K562 (cell line): ENCODE measurements around the gene CLDN25. TPM values are rescaled to one million over a fixed set of nuclear protein-coding genes. Genes with fewer than 3 reads are reported as not detected.

Experiments
- ATAC-seq: fragments of 200-7000 bp; cut with Tn5 transposase; 3 replicates; pipeline ENCODE4 v1.9.1; 2020; ENCODE audit warnings: moderate library complexity
- BruUV-seq: library from RNA; stranded (reverse); fragments of 400-500 nt; replicated peaks from 2 replicates; lab custom pipeline; 2021; lab: Mats Ljungman, UMichigan
- CTCF ChIA-PET: fragments of 300-600 bp; formaldehyde crosslinking; extraction: SDS; loops from one replicate; lab custom pipeline; 2021; ENCODE audit warnings: low intra/inter-chr PET ratio; lab: Yijun Ruan, JAX
- POLR2A ChIA-PET: fragments of 300-600, 350-650 bp; sonication (Branson Sonifier 250); formaldehyde crosslinking; extraction: SDS; loops from one replicate; lab custom pipeline; 2021; ENCODE audit warnings: antibody characterized with exemption, inconsistent platforms; lab: Yijun Ruan, JAX
- DNase-seq, 4 experiments: peaks; one replicate each; pipeline versions ENCODE4 v3.0.0 to v3.0.0-alpha.2; 2011 to 2018; ENCODE audit warnings: low spot score in 3 of 4, mixed read lengths in 3 of 4; ENCODE audit errors: extremely low read depth in 1 of 4
- FAIRE-seq: peaks from 2 replicates; lab custom pipeline; 2011; peaks lifted over from hg19 to GRCh38; lab: Jason Lieb, UNC
- H2AFZ ChIP-seq: 2 replicates; pipeline ENCODE4 v1.6.0; 2011; ENCODE audit warnings: low read depth, low read length, control low read depth, inconsistent platforms
- H3K27ac ChIP-seq: fragments of 200-600 bp; 3 replicates; pipeline ENCODE4 v1.8.0; 2011; ENCODE audit warnings: low read depth, mild to moderate bottlenecking, control low read depth, inconsistent platforms, low read length, moderate library complexity, mixed read lengths; ENCODE audit errors: extremely low read depth
- H3K27me3 ChIP-seq, 2 experiments: fragments of 300-600 bp in 1 of 2; 2 replicates in 1 of 2; 3 replicates in 1 of 2; pipeline versions ENCODE4 v1.6.0 to v1.8.0; 2011; ENCODE audit warnings: inconsistent platforms in 2 of 2, low read length in 2 of 2, mild to moderate bottlenecking in 1 of 2, mixed read lengths in 1 of 2, moderate library complexity in 1 of 2; ENCODE audit not compliant: control insufficient read depth in 2 of 2, insufficient read depth in 2 of 2
- H3K36me3 ChIP-seq: fragments of 300-600 bp; 3 replicates; pipeline ENCODE4 v1.8.0; 2011; ENCODE audit warnings: mild to moderate bottlenecking, low read length, inconsistent platforms; ENCODE audit not compliant: control insufficient read depth, insufficient read depth
- H3K4me1 ChIP-seq, 2 experiments: fragments of 200-600 bp in 1 of 2; replicated peaks in 1 of 2; 2 replicates in 1 of 2; 3 replicates in 1 of 2; pipeline versions ENCODE4 v1.5.1 to v1.8.0; 2011; ENCODE audit warnings: inconsistent platforms in 2 of 2, low read length in 2 of 2, mild to moderate bottlenecking in 1 of 2, mixed read lengths in 1 of 2, moderate library complexity in 1 of 2; ENCODE audit not compliant: control insufficient read depth in 2 of 2, insufficient read depth in 2 of 2
- H3K4me2 ChIP-seq: 2 replicates; pipeline ENCODE4 v1.6.1; 2011; ENCODE audit warnings: low read length, control low read depth, inconsistent platforms, mixed read lengths; ENCODE audit not compliant: insufficient read depth
- H3K4me3 ChIP-seq: fragments of 200-600 bp; sonication (generic), shearing (Covaris generic); 2 replicates; pipeline ENCODE4 v1.5.1; 2016; ENCODE audit warnings: control low read depth, inconsistent platforms
- H3K79me2 ChIP-seq: fragments of 200-600 bp; 3 replicates; pipeline ENCODE4 v1.8.0; 2011; ENCODE audit warnings: low read length, inconsistent platforms; ENCODE audit not compliant: control insufficient read depth, insufficient read depth
- H3K9ac ChIP-seq, 2 experiments: 2 replicates each; pipeline versions ENCODE4 v1.6.0 to v1.6.1; 2011; ENCODE audit warnings: low read depth in 2 of 2, low read length in 2 of 2, control low read depth in 1 of 2, inconsistent platforms in 1 of 2, mild to moderate bottlenecking in 1 of 2, mixed read lengths in 1 of 2; ENCODE audit not compliant: insufficient read depth in 1 of 2
- H3K9me1 ChIP-seq: one replicate; pipeline ENCODE4 v1.6.0; 2011; ENCODE audit warnings: inconsistent platforms, mild to moderate bottlenecking, low read length, moderate library complexity; ENCODE audit not compliant: control insufficient read depth, insufficient read depth
- H3K9me3 ChIP-seq: replicated peaks from 2 replicates; pipeline ENCODE4 v1.5.1; 2011; ENCODE audit warnings: low read depth, low read length, inconsistent platforms; ENCODE audit not compliant: control insufficient read depth, insufficient read depth
- H4K20me1 ChIP-seq: replicated peaks from 2 replicates; pipeline ENCODE4 v1.6.1; 2011; ENCODE audit warnings: low read length, inconsistent platforms, mixed read lengths; ENCODE audit not compliant: control insufficient read depth, insufficient read depth
- ATF6 ChIP-seq: sonication (generic); formaldehyde crosslinking; IDR thresholded peaks from 2 replicates; pipeline ENCODE4 v1.4.0; 2020; ENCODE audit warnings: mild to moderate bottlenecking, missing genetic modification reagents
- CEBPZ ChIP-seq: fragments of 150-350 bp; IDR thresholded peaks from 2 replicates; pipeline ENCODE4 v1.6.1; 2014; ENCODE audit warnings: low read depth, mild to moderate bottlenecking, low read length, borderline replicate concordance
- CGGBP1 ChIP-seq: fragments of 250-450 bp; sonication (Bioruptor Pico); IDR thresholded peaks from 2 replicates; pipeline ENCODE4 v1.9.0; 2021; ENCODE audit warnings: mild to moderate bottlenecking
- HNRNPL ChIP-seq: fragments of 200-400 bp; formaldehyde crosslinking; IDR thresholded peaks from 2 replicates; pipeline ENCODE4 v1.6.1; 2017; ENCODE audit warnings: low read depth, mild to moderate bottlenecking, low read length
- HOXB6 ChIP-seq: fragments of 250-450 bp; sonication (Bioruptor Pico); IDR thresholded peaks from 2 replicates; pipeline ENCODE4 v1.5.1; 2022; ENCODE audit warnings: mild to moderate bottlenecking, borderline replicate concordance
- KLF16 ChIP-seq: IDR thresholded peaks from 2 replicates; pipeline ENCODE4 v1.6.1; 2016; ENCODE audit warnings: antibody characterized with exemption
- LARP7 ChIP-seq: fragments of 450-650 bp; IDR thresholded peaks from 2 replicates; pipeline ENCODE4 v1.6.1; 2016
- PREB ChIP-seq: sonication (generic); formaldehyde crosslinking; IDR thresholded peaks from 2 replicates; pipeline ENCODE4 v1.8.1; 2023; ENCODE audit warnings: mild to moderate bottlenecking, missing genetic modification reagents
- RBM39 ChIP-seq: fragments of 200-400 bp; formaldehyde crosslinking; optimal IDR thresholded peaks from 2 replicates; pipeline ENCODE3; 2018; ENCODE audit warnings: low read depth, low read length
- SNAPC5 ChIP-seq: fragments of 250-450 bp; sonication (Bioruptor Pico); IDR thresholded peaks from 2 replicates; pipeline ENCODE4 v1.8.0; 2021; ENCODE audit warnings: moderate library complexity, mild to moderate bottlenecking, inconsistent platforms
- USF1 ChIP-seq: sonication (generic); formaldehyde crosslinking; IDR thresholded peaks from 2 replicates; pipeline ENCODE4 v1.9.0; 2022; ENCODE audit warnings: mild to moderate bottlenecking, missing genetic modification reagents
- ZNF184 ChIP-seq: sonication (generic); formaldehyde crosslinking; IDR thresholded peaks from 2 replicates; pipeline ENCODE4 v1.5.0; 2020; ENCODE audit warnings: missing genetic modification reagents
- ZNF431 ChIP-seq: sonication (generic); formaldehyde crosslinking; IDR thresholded peaks from 2 replicates; pipeline ENCODE4 v1.8.0; 2022; ENCODE audit warnings: mild to moderate bottlenecking, missing genetic modification reagents
- ZNF444 ChIP-seq: fragments of 250-450 bp; sonication (Bioruptor Pico); IDR thresholded peaks from 2 replicates; pipeline ENCODE4 v1.4.0; 2020; ENCODE audit warnings: mild to moderate bottlenecking, moderate library complexity
- WGBS: fragments of 100-300 bp; shearing (Covaris generic); methylation state at CpG from one replicate; pipeline ENCODE4 v1.1.6; 2016; ENCODE audit warnings: low coverage, mixed read lengths; ENCODE audit not compliant: insufficient coverage; ENCODE audit errors: missing lambda C conversion rate; 5-methylcytosine and 5-hydroxymethylcytosine counted together
- in situ Hi-C: fragments of 300-500 bp; cut with MboI; formaldehyde crosslinking; loops from 4 replicates; pipeline ENCODE4 v1.15.0; 2018; ENCODE audit warnings: inconsistent platforms, mixed read lengths
- intact Hi-C: fragments of 100-400 bp; cut with micrococcal nuclease; formaldehyde crosslinking; loops from 2 replicates; pipeline ENCODE4 v1.14.2; 2022
- polyA plus RNA-seq, 8 experiments: library from polyadenylated mRNA; depleted of rRNA in 4 of 8; stranded (reverse) in 5 of 8; unstranded in 3 of 8; fragments of >200 nt; fragmentation: Nextera tagmentation in 2 of 8; fragmentation: Illumina TruSeq in 1 of 8; extraction: Ambion mirVana in 2 of 8; extraction: Trizol in 1 of 8; gene quantifications; 2 replicates each; pipeline versions ENCODE4 v1.2.1 to v1.2.3, GENCODE V29; 2011 to 2014; ENCODE audit warnings: inconsistent platforms in 1 of 8, missing spikeins in 1 of 8
- total RNA-seq, 7 experiments: library from RNA; depleted of rRNA in 6 of 7; stranded (reverse); fragments of >200 nt in 6 of 7; fragmentation: Illumina TruSeq in 2 of 7; extraction: Trizol in 2 of 7; gene quantifications; 2 replicates each; pipeline versions ENCODE4 v1.2.1 to v1.2.3, GENCODE V29; 2011 to 2021; ENCODE audit warnings: low replicate concordance in 1 of 7

Gene CLDN25
- total and polyA plus RNA-seq, 9 of the 15 experiments (the other 6 are each of a cell fraction or from before 2014, with no cell fraction given): not detected

- H2AFZ ChIP-seq: no peak overlapping the region
- no peaks in the 10 kb centered on the region for H3K79me2 ChIP-seq
- H3K9me1 ChIP-seq: no peaks in the 10 kb centered on the region
- no peaks in the 10 kb centered on the region for H3K27me3 ChIP-seq
- no peak for ATAC-seq
- peaks cover 40% of the 10 kb centered on the region for H3K36me3 ChIP-seq
- intact Hi-C loops (no loop called here), in situ Hi-C loops (no loop called here)
- TF ChIP-seq KLF16: no peak
- no peak for TF ChIP-seq CGGBP1
- TF ChIP-seq ATF6: no peak
- TF ChIP-seq RBM39: no peak
- no peak for TF ChIP-seq USF1 (CRISPR knock-in tag)
- TF ChIP-seq CEBPZ: no peak
- TF ChIP-seq PREB (CRISPR knock-in tag): no peak
- TF ChIP-seq ZNF184 (CRISPR knock-in tag): no peak
- no peak for TF ChIP-seq ZNF444 (CRISPR knock-in tag)
- no peak for TF ChIP-seq HOXB6 (CRISPR knock-in tag)
- TF ChIP-seq LARP7: no peak
- TF ChIP-seq SNAPC5 (CRISPR knock-in tag): no peak
- TF ChIP-seq ZNF431: no peak
- no peak for TF ChIP-seq HNRNPL
- ChIA-PET CTCF (no interaction called here), POLR2A (interaction anchor here (0.9 kb wide), 1 partner anchor 14 kb away, joined by 3 read pairs; no protein-coding TSS in a partner anchor)
- FAIRE-seq: no peak
- H3K27ac ChIP-seq: no peak overlapping the region
- H3K4me1 ChIP-seq: no peaks in the 10 kb centered on the region
- H3K4me2 ChIP-seq: no peak overlapping the region
- no TSS peak for BruUV-seq
- WGBS: 54% methylated on average over 2 of the region's 2 CpGs
- no peak overlapping the region for H3K9ac ChIP-seq
- H3K4me3 ChIP-seq: no peak overlapping the region
- no peaks in the 10 kb centered on the region for H3K9me3 ChIP-seq
- no peak for DNase-seq
- H4K20me1 ChIP-seq: no peaks in the 10 kb centered on the region
Measured at GRCh38 chr11:113829751-113830150, 50.2 kb downstream of the CLDN25 start.
